ENCODE results near the gene GBF1. TPM values are rescaled to one million over a fixed set of nuclear protein-coding genes. Genes with fewer than 3 reads are reported as not detected.

GBF1 gene
- total RNA-seq, 2 experiments from 2014 or later, result 42.2 to 44.0 TPM

GRCh38 chr10:102401735-102402511 lies 156.6 kb downstream of the GBF1 start:
- peaks cover 51% of the 10 kb centered on the region for H3K36me3 Mint-ChIP-seq
- ChIA-PET CTCF (interaction anchor here (1.0 to 13.2 kb wide), 4 partner anchors 7 to 170 kb away, joined by 3 to 213 read pairs (median 24); partner anchors contain the start of gene NFKB2), POLR2A (interaction anchor here (0.9 to 1.0 kb wide), 2 partner anchors 8 to 14 kb away, joined by 3 read pairs; no protein-coding TSS in a partner anchor)
- H3K9me3 Mint-ChIP-seq, result no peaks in the 10 kb centered on the region
- no peaks in the 10 kb centered on the region for H3K27me3 Mint-ChIP-seq
- intact Hi-C loops (cut with micrococcal nuclease), result no loop called here
- no peak for DNase-seq
- no peak overlapping the region for H3K27ac Mint-ChIP-seq
- H3K4me1 Mint-ChIP-seq (ENCODE audit: low read depth), result peaks cover 31% of the 10 kb centered on the region
- no peak overlapping the region for H3K4me3 Mint-ChIP-seq

- Mint-ChIP-seq H3K27ac (no peak overlapping the region), H3K4me3 (no peak overlapping the region), H3K27me3 (no peaks in the 10 kb centered on the region), H3K4me1 (ENCODE audit: low read depth) (peaks cover 26% of the 10 kb centered on the region), H3K9me3 (no peaks in the 10 kb centered on the region), H3K36me3 (peaks cover 46% of the 10 kb centered on the region)
- no peak for DNase-seq
- ChIA-PET POLR2A (interaction anchor here (1.0 kb wide), 1 partner anchor 9 kb away, joined by 3 read pairs; no protein-coding TSS in a partner anchor), CTCF (interaction anchor here (1.0 to 13.2 kb wide), 10 partner anchors 8 to 170 kb away, joined by 3 to 213 read pairs (median 4); partner anchors contain the start of gene NFKB2)
- intact Hi-C loops (cut with micrococcal nuclease), result no loop called here
These were observed 157.2 kb downstream of the GBF1 start for GRCh38 chr10:102402512-102402896.

- CTCF ChIA-PET, result interaction anchor here (0.6 to 13.2 kb wide), 15 partner anchors 8 to 234 kb away, joined by 3 to 213 read pairs (median 4); partner anchors contain the start of genes CUEDC2, ELOVL3, FBXL15 and NFKB2
- no peak for DNase-seq
- no peaks in the 10 kb centered on the region for H3K9me3 Mint-ChIP-seq
- intact Hi-C loops (cut with micrococcal nuclease), result no loop called here
- H3K27ac Mint-ChIP-seq, result no peak overlapping the region
- peaks cover 2% of the 10 kb centered on the region for H3K27me3 Mint-ChIP-seq
- peaks cover 22% of the 10 kb centered on the region for H3K4me1 Mint-ChIP-seq (ENCODE audit: low read depth)
- peaks cover 39% of the 10 kb centered on the region for H3K36me3 Mint-ChIP-seq
- POLR2A ChIA-PET, result no interaction called here
- no peak overlapping the region for H3K4me3 Mint-ChIP-seq
These were observed 157.8 kb downstream of the GBF1 start for GRCh38 chr10:102403115-102403514.

GRCh38 chr10:102404361-102405107 lies 159.2 kb downstream of the GBF1 start:
- H3K9me3 Mint-ChIP-seq, result no peaks in the 10 kb centered on the region
- peaks cover 19% of the 10 kb centered on the region for H3K4me1 Mint-ChIP-seq (ENCODE audit: low read depth)
- no peak overlapping the region for H3K4me3 Mint-ChIP-seq
- ChIA-PET POLR2A (interaction anchor here (0.7 to 2.4 kb wide), 6 partner anchors 8 to 46 kb away, joined by 3 to 11 read pairs (median 4); partner anchors contain the start of gene NFKB2), CTCF (interaction anchor here (1.1 to 13.2 kb wide), 9 partner anchors 9 to 236 kb away, joined by 3 to 213 read pairs (median 8); partner anchors contain the start of genes ELOVL3, FBXL15 and NFKB2)
- no peak overlapping the region for H3K27ac Mint-ChIP-seq
- intact Hi-C loops (cut with micrococcal nuclease), result no loop called here
- no peak for DNase-seq
- peaks cover 7% of the 10 kb centered on the region for H3K27me3 Mint-ChIP-seq
- peaks cover 29% of the 10 kb centered on the region for H3K36me3 Mint-ChIP-seq

GRCh38 chr10:102405108-102405571 lies 159.8 kb downstream of the GBF1 start:
- DNase-seq, result no peak
- intact Hi-C loops (cut with micrococcal nuclease), result no loop called here
- H3K4me1 Mint-ChIP-seq (ENCODE audit: low read depth), result peaks cover 19% of the 10 kb centered on the region
- ChIA-PET POLR2A (interaction anchor here (1.4 to 2.4 kb wide), 4 partner anchors 8 to 45 kb away, joined by 3 to 11 read pairs (median 8); partner anchors contain the start of gene NFKB2), CTCF (interaction anchor here (0.8 to 13.2 kb wide), 8 partner anchors 8 to 173 kb away, joined by 3 to 213 read pairs (median 4); partner anchors contain the start of genes FBXL15 and NFKB2)
- H3K36me3 Mint-ChIP-seq, result peaks cover 23% of the 10 kb centered on the region
- H3K27ac Mint-ChIP-seq, result no peak overlapping the region
- no peaks in the 10 kb centered on the region for H3K9me3 Mint-ChIP-seq
- no peak overlapping the region for H3K4me3 Mint-ChIP-seq
- peaks cover 13% of the 10 kb centered on the region for H3K27me3 Mint-ChIP-seq

- H3K36me3 Mint-ChIP-seq, result peaks cover 18% of the 10 kb centered on the region
- no peak overlapping the region for H3K4me3 Mint-ChIP-seq
- no peak overlapping the region for H3K27ac Mint-ChIP-seq
- POLR2A ChIA-PET, result interaction anchor here (0.6 to 2.4 kb wide), 5 partner anchors 9 to 156 kb away, joined by 3 to 11 read pairs (median 4); partner anchors contain the start of genes FBXL15 and NFKB2
- DNase-seq, result peak; percentile 30
- CTCF ChIA-PET, result interaction anchor here (0.8 to 13.2 kb wide), 9 partner anchors 7 to 174 kb away, joined by 3 to 213 read pairs (median 3); partner anchors contain the start of genes FBXL15 and NFKB2
- intact Hi-C loops (cut with micrococcal nuclease), result no loop called here
- H3K4me1 Mint-ChIP-seq (ENCODE audit: low read depth), result peaks cover 15% of the 10 kb centered on the region
- H3K27me3 Mint-ChIP-seq, result peaks cover 14% of the 10 kb centered on the region
- no peaks in the 10 kb centered on the region for H3K9me3 Mint-ChIP-seq
These were observed 160.3 kb downstream of the GBF1 start for GRCh38 chr10:102405632-102406031.

- ChIA-PET POLR2A (interaction anchor here (0.9 to 2.4 kb wide), 3 partner anchors 9 to 15 kb away, joined by 3 to 11 read pairs (median 7); partner anchors contain the start of genes FBXL15 and NFKB2), CTCF (interaction anchor here (1.3 to 6.7 kb wide), 3 partner anchors 12 to 177 kb away, joined by 4 to 45 read pairs (median 8); partner anchors contain the start of gene NFKB2)
- peaks cover 21% of the 10 kb centered on the region for H3K4me1 Mint-ChIP-seq (ENCODE audit: low read depth)
These were observed 161.5 kb downstream of the GBF1 start for GRCh38 chr10:102406815-102407214.

GRCh38 chr10:102407425-102408130 lies 162.2 kb downstream of the GBF1 start:
- H3K9me3 Mint-ChIP-seq, result no peaks in the 10 kb centered on the region
- peaks cover 6% of the 10 kb centered on the region for H3K36me3 Mint-ChIP-seq
- ChIA-PET POLR2A (interaction anchor here (0.9 to 1.6 kb wide), 4 partner anchors 10 to 25 kb away, joined by 3 to 7 read pairs (median 4); partner anchors contain the start of genes CUEDC2 and FBXL15), CTCF (interaction anchor here (0.6 to 6.7 kb wide), 5 partner anchors 8 to 177 kb away, joined by 3 to 45 read pairs (median 6); partner anchors contain the start of gene NFKB2)
- H3K4me3 Mint-ChIP-seq, result peak overlapping the region; percentile 42
- peaks cover 22% of the 10 kb centered on the region for H3K27me3 Mint-ChIP-seq
- H3K4me1 Mint-ChIP-seq (ENCODE audit: low read depth), result peaks cover 24% of the 10 kb centered on the region
- intact Hi-C loops (cut with micrococcal nuclease), result no loop called here
- H3K27ac Mint-ChIP-seq, result peak overlapping the region; percentile 0
- DNase-seq, result no peak

More at GRCh38 chr10:102406815-102407214, 161.5 kb downstream of the GBF1 start:
- Mint-ChIP-seq H3K27me3 (peaks cover 22% of the 10 kb centered on the region), H3K36me3 (peaks cover 12% of the 10 kb centered on the region), H3K27ac (no peak overlapping the region), H3K4me3 (no peak overlapping the region), H3K9me3 (no peaks in the 10 kb centered on the region)
- intact Hi-C loops (cut with micrococcal nuclease), result no loop called here
- DNase-seq, result no peak

- peaks cover 29% of the 10 kb centered on the region for H3K4me1 Mint-ChIP-seq (ENCODE audit: low read depth)
- no peak overlapping the region for H3K27ac Mint-ChIP-seq
- peak; percentile 23 for DNase-seq
- POLR2A ChIA-PET, result interaction anchor here (1.0 to 1.6 kb wide), 3 partner anchors 13 to 24 kb away, joined by 3 to 7 read pairs (median 4); partner anchors contain the start of genes CUEDC2 and FBXL15
- H3K27me3 Mint-ChIP-seq, result peaks cover 22% of the 10 kb centered on the region
- intact Hi-C loops (cut with micrococcal nuclease), result no loop called here
- peak overlapping the region; percentile 42 for H3K4me3 Mint-ChIP-seq
- CTCF ChIA-PET, result interaction anchor here (1.1 to 6.7 kb wide), 3 partner anchors 9 to 177 kb away, joined by 3 to 45 read pairs (median 6); partner anchors contain the start of gene NFKB2
- no peaks in the 10 kb centered on the region for H3K9me3 Mint-ChIP-seq
- peaks cover 6% of the 10 kb centered on the region for H3K36me3 Mint-ChIP-seq
These were observed 162.9 kb downstream of the GBF1 start for GRCh38 chr10:102408131-102408727.

Measured in activated CD4-positive, alpha-beta memory T cell treated with anti-CD3 and anti-CD28 coated beads for 36 hours (primary cell).